DND-41 (cell line): ENCODE results near the gene LIPT2.

Experiments
- ATAC-seq: fragments of 200-7000 bp; cut with Tn5 transposase; 3 replicates; pipeline ENCODE4 v1.9.1; 2021; ENCODE audit warnings: low read depth; ENCODE audit not compliant: insufficient read depth
- DNase-seq: peaks from one replicate; pipeline ENCODE4 v3.0.0-alpha.2; 2020
- H2AFZ ChIP-seq: 2 replicates; pipeline ENCODE4 v1.6.0; 2012; ENCODE audit warnings: low read depth, low read length
- H3K27ac ChIP-seq: 2 replicates; pipeline ENCODE4 v1.5.1; 2012; ENCODE audit warnings: low read length, inconsistent platforms
- H3K27me3 ChIP-seq: fragments of 200-600 bp; sonication (generic); 2 replicates; pipeline ENCODE4 v1.6.0; 2012; ENCODE audit warnings: low read length, mild to moderate bottlenecking, inconsistent platforms; ENCODE audit not compliant: insufficient read depth, poor library complexity
- H3K36me3 ChIP-seq: 2 replicates; pipeline ENCODE4 v1.5.1; 2012; ENCODE audit warnings: low read length, inconsistent platforms; ENCODE audit not compliant: insufficient read depth
- H3K4me1 ChIP-seq: 2 replicates; pipeline ENCODE4 v1.5.1; 2012; ENCODE audit warnings: mild to moderate bottlenecking, low read length; ENCODE audit not compliant: insufficient read depth
- H3K4me2 ChIP-seq: 2 replicates; pipeline ENCODE4 v1.6.0; 2012; ENCODE audit warnings: mild to moderate bottlenecking, moderate library complexity, low read length, inconsistent platforms; ENCODE audit not compliant: insufficient read depth
- H3K4me3 ChIP-seq, 2 experiments: fragments of 200-600 bp in 1 of 2; shearing (Covaris generic) in 1 of 2; 2 replicates each; pipeline ENCODE4 v1.5.1; 2012 to 2016; ENCODE audit warnings: inconsistent platforms in 2 of 2, low read length in 2 of 2, mild to moderate bottlenecking in 2 of 2, low read depth in 1 of 2, moderate library complexity in 1 of 2
- H3K79me2 ChIP-seq: 2 replicates; pipeline ENCODE4 v1.6.0; 2012; ENCODE audit warnings: low read length, inconsistent platforms; ENCODE audit not compliant: insufficient read depth
- H3K9ac ChIP-seq: 2 replicates; pipeline ENCODE4 v1.6.0; 2012; ENCODE audit warnings: low read depth, mild to moderate bottlenecking, inconsistent platforms, low read length, moderate library complexity
- H3K9me3 ChIP-seq: 2 replicates; pipeline ENCODE4 v1.5.1; 2012; ENCODE audit warnings: low read length, moderate library complexity, mild to moderate bottlenecking, inconsistent platforms; ENCODE audit not compliant: insufficient read depth, severe bottlenecking
- H4K20me1 ChIP-seq: 2 replicates; pipeline ENCODE4 v1.6.0; 2012; ENCODE audit warnings: low read length; ENCODE audit not compliant: insufficient read depth
- CTCF ChIP-seq: IDR thresholded peaks from 2 replicates; pipeline ENCODE4 v1.5.1; 2012; ENCODE audit warnings: borderline replicate concordance, low read length, moderate library complexity, mild to moderate bottlenecking; ENCODE audit not compliant: poor library complexity, severe bottlenecking; ENCODE audit errors: extremely low read depth
- EZH2 ChIP-seq: IDR thresholded peaks from 3 replicates; pipeline ENCODE4 v1.6.1; 2012; ENCODE audit warnings: borderline replicate concordance, low read depth, mild to moderate bottlenecking, moderate library complexity, low read length, inconsistent platforms; ENCODE audit not compliant: severe bottlenecking

The LIPT2 gene

DNA sequence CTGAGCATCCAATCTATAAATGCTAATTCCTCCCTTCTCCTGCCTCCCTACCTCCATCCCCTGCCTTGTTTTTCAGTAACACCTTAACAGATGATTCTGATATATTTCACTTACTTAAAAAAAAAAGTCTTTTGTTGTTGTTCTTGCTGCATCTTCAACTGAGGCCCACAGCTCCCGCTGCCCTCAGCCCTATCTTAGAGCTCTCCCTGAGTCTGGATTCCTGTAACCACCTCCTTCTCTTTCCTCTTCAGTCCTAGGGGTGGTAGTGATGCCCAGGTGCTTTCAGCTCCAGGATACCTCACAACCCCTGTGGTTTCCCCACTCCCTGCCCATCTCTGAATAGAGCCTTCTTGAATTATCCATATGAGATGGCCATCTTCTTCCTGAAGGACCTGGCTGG is 22.5 kb downstream of the LIPT2 start:
- DNase-seq = no peak
- Histone ChIP-seq H3K9me3 (no peaks in the 10 kb centered on the region), H3K27me3 (no peaks in the 10 kb centered on the region), H3K4me3 (no peak overlapping the region), H2AFZ (no peak overlapping the region), H3K27ac (no peak overlapping the region), H3K36me3 (no peaks in the 10 kb centered on the region), H3K4me2 (no peak overlapping the region), H3K4me1 (no peaks in the 10 kb centered on the region), H3K79me2 (no peaks in the 10 kb centered on the region), H4K20me1 (no peaks in the 10 kb centered on the region; the same call in 1 of the 2 replicates), H3K9ac (no peak overlapping the region)
- ATAC-seq = no peak
- TF ChIP-seq CTCF (no peak), EZH2 (no peak)

GRCh38 chr11:74470526-74470925 is 23.0 kb downstream of the LIPT2 start:
- no peak overlapping the region for H3K27ac ChIP-seq
- no peaks in the 10 kb centered on the region for H3K36me3 ChIP-seq
- no peaks in the 10 kb centered on the region for H3K4me1 ChIP-seq
- DNase-seq = no peak
- no peak overlapping the region for H3K9ac ChIP-seq
- H3K27me3 ChIP-seq = no peaks in the 10 kb centered on the region
- H4K20me1 ChIP-seq = no peaks in the 10 kb centered on the region; the same call in 1 of the 2 replicates
- H3K4me3 ChIP-seq = no peak overlapping the region
- TF ChIP-seq EZH2 (no peak), CTCF (no peak)
- no peak for ATAC-seq
- H3K9me3 ChIP-seq = no peaks in the 10 kb centered on the region
- no peaks in the 10 kb centered on the region for H3K79me2 ChIP-seq
- H3K4me2 ChIP-seq = no peak overlapping the region
- no peak overlapping the region for H2AFZ ChIP-seq

DNA sequence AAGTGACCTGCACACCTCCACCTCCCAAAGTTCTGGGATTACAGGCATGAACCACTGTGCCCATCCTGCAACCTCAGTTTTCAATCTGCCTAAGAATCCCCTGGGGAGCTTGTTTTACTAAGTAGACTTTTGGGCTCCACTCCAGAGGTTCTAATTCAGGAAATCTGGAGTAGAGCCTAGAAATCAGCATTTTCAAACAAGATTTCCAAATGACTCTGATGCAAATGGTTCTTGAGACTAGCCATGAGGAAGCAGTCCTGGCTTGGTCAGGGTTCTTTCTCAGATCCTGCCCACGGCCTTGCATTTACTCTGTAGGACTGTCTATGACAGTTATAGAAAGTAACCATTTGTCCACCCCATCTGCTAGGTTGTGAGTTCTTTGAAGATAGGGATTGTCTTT is 24.6 kb downstream of the LIPT2 start:
- ATAC-seq (no peak), DNase-seq (no peak)
- no peaks in the 10 kb centered on the region for H3K9me3 ChIP-seq
- H3K36me3 ChIP-seq = no peaks in the 10 kb centered on the region
- no peaks in the 10 kb centered on the region; the same call in 1 of the 2 replicates for H4K20me1 ChIP-seq
- no peak overlapping the region for H3K4me2 ChIP-seq
- H2AFZ ChIP-seq = no peak overlapping the region
- no peak overlapping the region for H3K4me3 ChIP-seq
- H3K4me1 ChIP-seq = no peaks in the 10 kb centered on the region
- no peak overlapping the region for H3K9ac ChIP-seq
- H3K27ac ChIP-seq = no peak overlapping the region
- TF ChIP-seq EZH2 (no peak), CTCF (no peak)
- no peaks in the 10 kb centered on the region for H3K79me2 ChIP-seq
- H3K27me3 ChIP-seq = peaks cover 7% of the 10 kb centered on the region

DNA sequence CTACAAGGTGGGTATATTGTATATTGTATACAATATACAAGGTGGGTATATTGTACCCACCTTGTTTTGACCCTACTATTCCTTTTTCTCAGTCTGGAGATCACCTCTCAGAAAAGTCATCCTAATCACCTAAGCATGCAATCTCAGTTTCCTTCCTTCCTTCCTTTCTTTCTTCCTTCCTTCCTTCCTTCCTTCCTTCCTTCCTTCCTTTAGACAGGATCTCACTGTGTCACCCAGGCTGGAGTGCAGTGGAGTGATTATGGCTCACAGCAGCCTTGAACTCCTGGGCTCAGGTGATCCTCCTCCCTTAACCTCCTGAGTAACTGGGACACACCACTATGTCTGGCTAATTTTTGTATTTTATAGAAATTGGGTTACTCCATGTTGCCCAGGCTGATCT is 25.0 kb downstream of the LIPT2 start:
- no peak overlapping the region for H3K4me2 ChIP-seq
- TF ChIP-seq CTCF = no peak
- no peak for TF ChIP-seq EZH2
- H3K27ac ChIP-seq = no peak overlapping the region
- DNase-seq (no peak), ATAC-seq (no peak)
- H3K79me2 ChIP-seq = no peaks in the 10 kb centered on the region
- no peaks in the 10 kb centered on the region for H3K36me3 ChIP-seq
- H3K9ac ChIP-seq = no peak overlapping the region
- H3K27me3 ChIP-seq = peaks cover 7% of the 10 kb centered on the region
- no peaks in the 10 kb centered on the region for H3K9me3 ChIP-seq
- no peak overlapping the region for H3K4me3 ChIP-seq
- H2AFZ ChIP-seq = no peak overlapping the region
- no peaks in the 10 kb centered on the region; the same call in 1 of the 2 replicates for H4K20me1 ChIP-seq
- no peaks in the 10 kb centered on the region for H3K4me1 ChIP-seq
